AG04450 (cell line): ENCODE results near the gene TMOD2. TPM values are rescaled to one million over a fixed set of nuclear protein-coding genes. Genes with fewer than 3 reads are reported as not detected.

Experiments used
- CTCF ChIA-PET: fragments of 300-600, 350-600 bp; formaldehyde crosslinking; extraction: SDS; loops from one replicate; lab custom pipeline; 2022; ENCODE audit warnings: antibody characterized with exemption, inconsistent platforms; lab: Charles Lee
- POLR2A ChIA-PET: fragments of 350-600 bp; formaldehyde crosslinking; extraction: SDS; loops from one replicate; lab custom pipeline; 2021; ENCODE audit warnings: antibody characterized with exemption, inconsistent platforms; lab: Yijun Ruan, JAX
- DNase-seq: peaks from one replicate; pipeline ENCODE4 v3.0.0-alpha.2; 2011; ENCODE audit warnings: low read depth, low spot score
- H3K27ac ChIP-seq: one replicate; pipeline ENCODE4 v1.5.1; 2012; ENCODE audit warnings: low read depth, low read length, control low read depth
- H3K27me3 ChIP-seq: one replicate; pipeline ENCODE4 v1.6.0; 2012; ENCODE audit warnings: low read length; ENCODE audit not compliant: control insufficient read depth, insufficient read depth
- H3K4me3 ChIP-seq: 2 replicates; pipeline ENCODE4 v1.5.1; 2011; ENCODE audit warnings: mild to moderate bottlenecking, low read depth, low read length, control low read depth
- H3K9me3 ChIP-seq: 2 replicates; pipeline ENCODE4 v1.5.1; 2012; ENCODE audit warnings: low read length; ENCODE audit not compliant: control insufficient read depth, insufficient read depth
- CTCF ChIP-seq: IDR thresholded peaks from 2 replicates; pipeline ENCODE4 v1.5.1; 2011; ENCODE audit warnings: low read depth, low read length, control low read depth, inconsistent platforms
- polyA plus RNA-seq: library from polyadenylated mRNA; depleted of rRNA; stranded (reverse); fragments of >200 nt; gene quantifications from 2 replicates; pipeline ENCODE4 v1.2.3, GENCODE V29; 2011

Gene TMOD2
- polyA plus RNA-seq, 1 experiment: 3.2 TPM

GRCh38 chr15:51750186-51750585, 1.2 kb upstream of the TMOD2 start:
- POLR2A ChIA-PET: no interaction called here
- no peak overlapping the region for H3K27ac ChIP-seq

GRCh38 chr15:51751697-51752683, 593 bp downstream of the TMOD2 start:
- Histone ChIP-seq H3K27ac (no peak overlapping the region), H3K9me3 (no peaks in the 10 kb centered on the region), H3K4me3 (peak overlapping the region; percentile 63), H3K27me3 (peaks cover 25% of the 10 kb centered on the region)
- DNase-seq: no peak
- CTCF ChIA-PET: interaction anchor here (1.0 to 1.3 kb wide), 2 partner anchors 25 to 102 kb away, joined by 3 to 4 read pairs; no protein-coding TSS in a partner anchor
- POLR2A ChIA-PET: no interaction called here
- no peak for TF ChIP-seq CTCF

More at GRCh38 chr15:51750186-51750585, 1.2 kb upstream of the TMOD2 start:
- H3K27me3 ChIP-seq: peaks cover 25% of the 10 kb centered on the region
- CTCF ChIA-PET: interaction anchor here (0.6 to 1.7 kb wide), 2 partner anchors 93 to 100 kb away, joined by 5 to 7 read pairs; no protein-coding TSS in a partner anchor
- no peak for DNase-seq
- H3K4me3 ChIP-seq: no peak overlapping the region
- no peaks in the 10 kb centered on the region for H3K9me3 ChIP-seq
- no peak for TF ChIP-seq CTCF

GRCh38 chr15:51752888-51753287, 1.5 kb downstream of the TMOD2 start:
- Histone ChIP-seq H3K4me3 (no peak overlapping the region), H3K9me3 (no peaks in the 10 kb centered on the region), H3K27me3 (peaks cover 23% of the 10 kb centered on the region), H3K27ac (no peak overlapping the region)
- CTCF ChIA-PET: interaction anchor here (1.0 to 1.3 kb wide), 2 partner anchors 24 to 103 kb away, joined by 3 to 4 read pairs; no protein-coding TSS in a partner anchor
- DNase-seq: no peak
- POLR2A ChIA-PET: no interaction called here
- no peak for TF ChIP-seq CTCF

- peaks cover 16% of the 10 kb centered on the region for H3K27me3 ChIP-seq
- H3K27ac ChIP-seq: no peak overlapping the region
- H3K4me3 ChIP-seq: no peak overlapping the region
- TF ChIP-seq CTCF: no peak
- H3K9me3 ChIP-seq: no peaks in the 10 kb centered on the region
- no peak for DNase-seq
- POLR2A ChIA-PET: no interaction called here
- CTCF ChIA-PET: interaction anchor here (1.2 to 2.2 kb wide), 3 partner anchors 22 to 104 kb away, joined by 4 to 13 read pairs (median 5); no protein-coding TSS in a partner anchor
These were observed 2.9 kb downstream of the TMOD2 start for GRCh38 chr15:51754267-51754666.
